ENCODE results near the gene TIAM2. TPM values are rescaled to one million over a fixed set of nuclear protein-coding genes. Genes with fewer than 3 reads are reported as not detected.

Gene TIAM2
- total and polyA plus RNA-seq, 10 of the 15 experiments (the other 5 are each of a cell fraction or from before 2014, with no cell fraction given) = 1.1 to 10.5 (median 2.3) TPM

DNA sequence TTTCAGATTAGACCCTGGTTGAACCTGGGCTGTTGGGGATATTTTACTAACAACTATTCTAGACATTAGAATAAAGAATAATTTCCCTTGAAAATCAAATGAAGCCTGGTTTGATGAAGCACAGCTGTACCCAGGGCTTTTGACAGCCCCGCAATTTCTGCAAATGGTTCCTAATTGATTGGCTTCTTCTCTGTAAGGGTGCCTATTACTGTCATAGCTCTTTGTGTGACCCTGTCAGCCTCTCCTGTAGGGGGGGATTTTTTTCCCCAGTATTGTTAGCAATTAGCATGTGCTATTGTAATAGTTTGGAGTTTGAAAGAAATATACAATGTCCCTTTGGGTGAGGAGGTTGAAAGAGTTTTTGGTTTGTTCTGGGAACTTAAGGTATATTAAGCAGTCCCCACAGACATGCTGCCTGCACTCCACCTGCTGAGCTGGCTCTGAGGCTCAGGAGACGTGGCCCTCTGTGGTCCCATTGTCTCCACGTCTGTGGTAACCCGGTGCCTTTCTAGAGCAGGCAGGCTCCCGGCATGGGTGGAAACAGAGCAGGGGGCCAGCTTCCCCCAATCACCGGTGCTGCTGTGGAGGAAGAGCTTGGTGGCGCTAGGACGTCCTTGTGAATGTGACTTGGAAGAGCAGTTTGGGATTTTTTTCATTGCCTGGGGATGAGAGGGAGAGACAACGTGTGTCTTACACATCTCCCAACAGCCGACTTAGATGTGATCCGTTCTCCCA is 221.4 kb downstream of the TIAM2 start:
- 95% methylated on average over 11 of the region's 11 CpGs for WGBS (ENCODE audit: insufficient coverage, insufficient replicate concordance, low lambda C conversion rate, missing lambda C conversion rate)
- SMC1A ChIA-PET (ENCODE audit: uncharacterized antibody, unreplicated experiment) = interaction anchor here (1.0 to 1.2 kb wide), 3 partner anchors 25 to 38 kb away, joined by 3 read pairs; no protein-coding TSS in a partner anchor
- CTCF ChIA-PET = interaction anchor here (1.5 kb wide), 1 partner anchor 39 kb away, joined by 5 read pairs; no protein-coding TSS in a partner anchor
- no peak overlapping the region for H3K4me3 ChIP-seq
- no peak for FAIRE-seq
- no peaks in the 10 kb centered on the region for H3K4me1 ChIP-seq (ENCODE audit: control insufficient read depth, insufficient read depth, low read length)
- in situ Hi-C loops (cut with MboI) (no loop called here), intact Hi-C loops (cut with micrococcal nuclease; ENCODE audit: unreplicated experiment) (no loop called here)
- H3K4me2 ChIP-seq (ENCODE audit: control insufficient read depth, insufficient read depth) = no peak overlapping the region
- no peak for DNase-seq (ENCODE audit: low read depth, low spot score)
- H3K27ac ChIP-seq (ENCODE audit: control insufficient read depth, insufficient read depth) = no peak overlapping the region
- no peaks in the 10 kb centered on the region for H3K9me3 ChIP-seq (replicated peaks; ENCODE audit: control insufficient read depth, insufficient read depth, low read length)
- POLR2A ChIA-PET = no interaction called here
- no peak; the same call in 2 of the 3 replicates for ATAC-seq
- H3K9ac ChIP-seq (ENCODE audit: control insufficient read depth, insufficient read depth, low read length) = no peak overlapping the region
- no peak overlapping the region for H2AFZ ChIP-seq (ENCODE audit: control insufficient read depth, low read depth, low read length)
- RAD21 ChIA-PET (ENCODE audit: unreplicated experiment) = no interaction called here
- peaks cover 0 to 4% of the 10 kb centered on the region in 2 experiments; a peak in 3 of 4 replicates for H3K36me3 ChIP-seq (ENCODE audit: control insufficient read depth in 2 of 2, insufficient read depth in 2 of 2, low read length in 1 of 2)
- no peaks in the 10 kb centered on the region for H3K79me2 ChIP-seq (ENCODE audit: control insufficient read depth, insufficient read depth, low read length)
- no TSS peak for BruUV-seq (replicated peaks)
- H3K27me3 ChIP-seq (replicated peaks in 1 of 2; ENCODE audit: control insufficient read depth in 2 of 2, insufficient read depth in 2 of 2, low read length in 1 of 2) = no peaks in the 10 kb centered on the region
- no peaks in the 10 kb centered on the region; the same call in 1 of the 2 replicates for H4K20me1 ChIP-seq (ENCODE audit: control insufficient read depth, insufficient read depth)
- no peak for TF ChIP-seq HDAC2 (IDR thresholded peaks at IDR 0.05)
- TF ChIP-seq SUZ12 (IDR thresholded peaks at IDR 0.05; ENCODE audit: unreplicated experiment) = no peak
- TF ChIP-seq, protein P1, sequence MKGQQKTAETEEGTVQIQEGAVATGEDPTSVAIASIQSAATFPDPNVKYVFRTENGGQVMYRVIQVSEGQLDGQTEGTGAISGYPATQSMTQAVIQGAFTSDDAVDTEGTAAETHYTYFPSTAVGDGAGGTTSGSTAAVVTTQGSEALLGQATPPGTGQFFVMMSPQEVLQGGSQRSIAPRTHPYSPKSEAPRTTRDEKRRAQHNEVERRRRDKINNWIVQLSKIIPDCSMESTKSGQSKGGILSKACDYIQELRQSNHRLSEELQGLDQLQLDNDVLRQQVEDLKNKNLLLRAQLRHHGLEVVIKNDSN (IDR thresholded peaks at IDR 0.05; ENCODE audit: borderline replicate concordance, extremely low read length, insufficient read depth, low read depth, low read length) = no peak
- no peak for TF ChIP-seq RB1 (IDR thresholded peaks at IDR 0.05; ENCODE audit: borderline replicate concordance)
- no peak for TF ChIP-seq CREB1 (IDR thresholded peaks at IDR 0.05; ENCODE audit: low read depth)
- TF ChIP-seq, protein P2, sequence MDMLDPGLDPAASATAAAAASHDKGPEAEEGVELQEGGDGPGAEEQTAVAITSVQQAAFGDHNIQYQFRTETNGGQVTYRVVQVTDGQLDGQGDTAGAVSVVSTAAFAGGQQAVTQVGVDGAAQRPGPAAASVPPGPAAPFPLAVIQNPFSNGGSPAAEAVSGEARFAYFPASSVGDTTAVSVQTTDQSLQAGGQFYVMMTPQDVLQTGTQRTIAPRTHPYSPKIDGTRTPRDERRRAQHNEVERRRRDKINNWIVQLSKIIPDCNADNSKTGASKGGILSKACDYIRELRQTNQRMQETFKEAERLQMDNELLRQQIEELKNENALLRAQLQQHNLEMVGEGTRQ (IDR thresholded peaks at IDR 0.05; ENCODE audit: borderline replicate concordance, low read depth, low read length) = no peak
- TF ChIP-seq, protein P3, sequence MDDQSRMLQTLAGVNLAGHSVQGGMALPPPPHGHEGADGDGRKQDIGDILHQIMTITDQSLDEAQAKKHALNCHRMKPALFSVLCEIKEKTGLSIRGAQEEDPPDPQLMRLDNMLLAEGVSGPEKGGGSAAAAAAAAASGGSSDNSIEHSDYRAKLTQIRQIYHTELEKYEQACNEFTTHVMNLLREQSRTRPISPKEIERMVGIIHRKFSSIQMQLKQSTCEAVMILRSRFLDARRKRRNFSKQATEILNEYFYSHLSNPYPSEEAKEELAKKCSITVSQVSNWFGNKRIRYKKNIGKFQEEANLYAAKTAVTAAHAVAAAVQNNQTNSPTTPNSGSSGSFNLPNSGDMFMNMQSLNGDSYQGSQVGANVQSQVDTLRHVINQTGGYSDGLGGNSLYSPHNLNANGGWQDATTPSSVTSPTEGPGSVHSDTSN (IDR thresholded peaks at IDR 0.05; ENCODE audit: insufficient replicate concordance, low read depth, low read length) = no peak
- TF ChIP-seq DPF2 (IDR thresholded peaks at IDR 0.05) = no peak
- TF ChIP-seq RAD21 (IDR thresholded peaks at IDR 0.05; ENCODE audit: insufficient read depth, low read depth, low read length) = no peak
- TF ChIP-seq, protein P4, sequence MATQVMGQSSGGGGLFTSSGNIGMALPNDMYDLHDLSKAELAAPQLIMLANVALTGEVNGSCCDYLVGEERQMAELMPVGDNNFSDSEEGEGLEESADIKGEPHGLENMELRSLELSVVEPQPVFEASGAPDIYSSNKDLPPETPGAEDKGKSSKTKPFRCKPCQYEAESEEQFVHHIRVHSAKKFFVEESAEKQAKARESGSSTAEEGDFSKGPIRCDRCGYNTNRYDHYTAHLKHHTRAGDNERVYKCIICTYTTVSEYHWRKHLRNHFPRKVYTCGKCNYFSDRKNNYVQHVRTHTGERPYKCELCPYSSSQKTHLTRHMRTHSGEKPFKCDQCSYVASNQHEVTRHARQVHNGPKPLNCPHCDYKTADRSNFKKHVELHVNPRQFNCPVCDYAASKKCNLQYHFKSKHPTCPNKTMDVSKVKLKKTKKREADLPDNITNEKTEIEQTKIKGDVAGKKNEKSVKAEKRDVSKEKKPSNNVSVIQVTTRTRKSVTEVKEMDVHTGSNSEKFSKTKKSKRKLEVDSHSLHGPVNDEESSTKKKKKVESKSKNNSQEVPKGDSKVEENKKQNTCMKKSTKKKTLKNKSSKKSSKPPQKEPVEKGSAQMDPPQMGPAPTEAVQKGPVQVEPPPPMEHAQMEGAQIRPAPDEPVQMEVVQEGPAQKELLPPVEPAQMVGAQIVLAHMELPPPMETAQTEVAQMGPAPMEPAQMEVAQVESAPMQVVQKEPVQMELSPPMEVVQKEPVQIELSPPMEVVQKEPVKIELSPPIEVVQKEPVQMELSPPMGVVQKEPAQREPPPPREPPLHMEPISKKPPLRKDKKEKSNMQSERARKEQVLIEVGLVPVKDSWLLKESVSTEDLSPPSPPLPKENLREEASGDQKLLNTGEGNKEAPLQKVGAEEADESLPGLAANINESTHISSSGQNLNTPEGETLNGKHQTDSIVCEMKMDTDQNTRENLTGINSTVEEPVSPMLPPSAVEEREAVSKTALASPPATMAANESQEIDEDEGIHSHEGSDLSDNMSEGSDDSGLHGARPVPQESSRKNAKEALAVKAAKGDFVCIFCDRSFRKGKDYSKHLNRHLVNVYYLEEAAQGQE (IDR thresholded peaks at IDR 0.05; ENCODE audit: low read depth, low read length) = no peak
- no peak for TF ChIP-seq KLF5 (IDR thresholded peaks at IDR 0.05; ENCODE audit: partially characterized antibody)
- TF ChIP-seq NFYB (IDR thresholded peaks at IDR 0.05; ENCODE audit: insufficient read depth, low read depth, low read length) = no peak
- no peak for TF ChIP-seq MEF2A (IDR thresholded peaks at IDR 0.05; ENCODE audit: insufficient read depth, low read depth, low read length)
- TF ChIP-seq, protein P5, sequence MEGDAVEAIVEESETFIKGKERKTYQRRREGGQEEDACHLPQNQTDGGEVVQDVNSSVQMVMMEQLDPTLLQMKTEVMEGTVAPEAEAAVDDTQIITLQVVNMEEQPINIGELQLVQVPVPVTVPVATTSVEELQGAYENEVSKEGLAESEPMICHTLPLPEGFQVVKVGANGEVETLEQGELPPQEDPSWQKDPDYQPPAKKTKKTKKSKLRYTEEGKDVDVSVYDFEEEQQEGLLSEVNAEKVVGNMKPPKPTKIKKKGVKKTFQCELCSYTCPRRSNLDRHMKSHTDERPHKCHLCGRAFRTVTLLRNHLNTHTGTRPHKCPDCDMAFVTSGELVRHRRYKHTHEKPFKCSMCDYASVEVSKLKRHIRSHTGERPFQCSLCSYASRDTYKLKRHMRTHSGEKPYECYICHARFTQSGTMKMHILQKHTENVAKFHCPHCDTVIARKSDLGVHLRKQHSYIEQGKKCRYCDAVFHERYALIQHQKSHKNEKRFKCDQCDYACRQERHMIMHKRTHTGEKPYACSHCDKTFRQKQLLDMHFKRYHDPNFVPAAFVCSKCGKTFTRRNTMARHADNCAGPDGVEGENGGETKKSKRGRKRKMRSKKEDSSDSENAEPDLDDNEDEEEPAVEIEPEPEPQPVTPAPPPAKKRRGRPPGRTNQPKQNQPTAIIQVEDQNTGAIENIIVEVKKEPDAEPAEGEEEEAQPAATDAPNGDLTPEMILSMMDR (IDR thresholded peaks at IDR 0.05 in 2 of 3, conservative IDR thresholded peaks at IDR 0.05 in 1 of 3; ENCODE audit: control insufficient read depth in 2 of 3, extremely low read depth in 1 of 3, insufficient read depth in 1 of 3, low read depth in 3 of 3, low read length in 3 of 3) = no peak

Data from GM12878 (cell line).